GM23248 (cell line): ENCODE results near the gene WWOX. TPM values are rescaled to one million over a fixed set of nuclear protein-coding genes. Genes with fewer than 3 reads are reported as not detected.

Experiments used
- DNase-seq: peaks from one replicate; pipeline ENCODE4 v3.0.0-alpha.2; 2015
- H2AFZ ChIP-seq: fragments of 200-600 bp; sonication (generic); 2 replicates; pipeline ENCODE4 v1.6.1; 2016; ENCODE audit warnings: antibody characterized with exemption
- H3F3A ChIP-seq: fragments of 200-600 bp; sonication (generic); 2 replicates; pipeline ENCODE4 v1.6.1; 2016; ENCODE audit warnings: mild to moderate bottlenecking, antibody characterized with exemption, mixed run types; ENCODE audit not compliant: insufficient read depth
- H3K27ac ChIP-seq: fragments of 200-600 bp; sonication (generic); 2 replicates; pipeline ENCODE4 v1.5.1; 2016; ENCODE audit warnings: mild to moderate bottlenecking
- H3K27me3 ChIP-seq: fragments of 200-600 bp; sonication (generic); replicated peaks from 2 replicates; pipeline ENCODE4 v1.6.1; 2016; ENCODE audit warnings: mild to moderate bottlenecking; ENCODE audit not compliant: insufficient read depth
- H3K36me3 ChIP-seq: fragments of 200-600 bp; sonication (generic); 2 replicates; pipeline ENCODE4 v1.6.1; 2016; ENCODE audit warnings: low read depth, mild to moderate bottlenecking
- H3K4me1 ChIP-seq: fragments of 200-600 bp; sonication (generic); 2 replicates; pipeline ENCODE4 v1.6.1; 2016; ENCODE audit warnings: mild to moderate bottlenecking; ENCODE audit not compliant: insufficient read depth
- H3K4me2 ChIP-seq: fragments of 200-600 bp; sonication (generic); one replicate; pipeline ENCODE4 v1.6.1; 2016; ENCODE audit warnings: mild to moderate bottlenecking; ENCODE audit not compliant: unreplicated experiment
- H3K4me3 ChIP-seq: fragments of 200-600 bp; sonication (generic); 2 replicates; pipeline ENCODE4 v1.5.1; 2016; ENCODE audit warnings: mild to moderate bottlenecking
- H3K79me2 ChIP-seq: fragments of 200-600 bp; sonication (generic); 2 replicates; pipeline ENCODE4 v1.6.1; 2016; ENCODE audit warnings: mild to moderate bottlenecking; ENCODE audit not compliant: insufficient read depth
- H3K9ac ChIP-seq: fragments of 200-600 bp; sonication (generic); 2 replicates; pipeline ENCODE4 v1.6.1; 2016; ENCODE audit warnings: mild to moderate bottlenecking
- H3K9me2 ChIP-seq: fragments of 200-600 bp; sonication (generic); 2 replicates; pipeline ENCODE4 v1.6.1; 2016; ENCODE audit warnings: mixed run types, mild to moderate bottlenecking, moderate library complexity; ENCODE audit not compliant: insufficient read depth
- H3K9me3 ChIP-seq: fragments of 200-600 bp; sonication (generic); one replicate; pipeline ENCODE4 v1.6.1; 2017; ENCODE audit warnings: low read depth
- H4K20me1 ChIP-seq: fragments of 200-600 bp; sonication (generic); 2 replicates; pipeline ENCODE4 v1.6.0; 2016; ENCODE audit not compliant: insufficient read depth
- EZH2 ChIP-seq: fragments of 200-600 bp; sonication (generic); IDR thresholded peaks from 2 replicates; pipeline ENCODE4 v1.6.1; 2018; ENCODE audit warnings: antibody characterized with exemption, mild to moderate bottlenecking; ENCODE audit not compliant: insufficient read depth, poor library complexity, severe bottlenecking
- EZH2phosphoT487 ChIP-seq: fragments of 200-600 bp; sonication (generic); IDR thresholded peaks from 2 replicates; pipeline ENCODE4 v1.6.1; 2018; ENCODE audit warnings: antibody characterized with exemption, moderate library complexity, mild to moderate bottlenecking, low read depth; ENCODE audit not compliant: insufficient read depth
- WGBS, 2 experiments: methylation state at CpG; one replicate each; pipeline ENCODE4 v1.1.6; 2015 to 2017; ENCODE audit warnings: low lambda C conversion rate in 2 of 2, low coverage in 1 of 2; ENCODE audit errors: missing lambda C conversion rate in 2 of 2; 5-methylcytosine and 5-hydroxymethylcytosine counted together
- in situ Hi-C: fragments of 300-500 bp; cut with MboI; formaldehyde crosslinking; loops from 2 replicates; pipeline ENCODE4 v1.15.0; 2020
- polyA plus RNA-seq: library from polyadenylated mRNA; unstranded; fragments of >200 nt; fragmentation: Nextera tagmentation; extraction: Ambion mirVana; gene quantifications from 2 replicates; pipeline ENCODE4 v1.2.1, GENCODE V29; 2016
- total RNA-seq: library from RNA; depleted of rRNA; stranded (reverse); fragments of >200 nt; shearing (Covaris generic); gene quantifications from 2 replicates; pipeline ENCODE4 v1.2.3, GENCODE V29; 2014

WWOX gene
- total and polyA plus RNA-seq, 2 experiments from 2014 or later = 4.5 to 6.6 TPM

DNA sequence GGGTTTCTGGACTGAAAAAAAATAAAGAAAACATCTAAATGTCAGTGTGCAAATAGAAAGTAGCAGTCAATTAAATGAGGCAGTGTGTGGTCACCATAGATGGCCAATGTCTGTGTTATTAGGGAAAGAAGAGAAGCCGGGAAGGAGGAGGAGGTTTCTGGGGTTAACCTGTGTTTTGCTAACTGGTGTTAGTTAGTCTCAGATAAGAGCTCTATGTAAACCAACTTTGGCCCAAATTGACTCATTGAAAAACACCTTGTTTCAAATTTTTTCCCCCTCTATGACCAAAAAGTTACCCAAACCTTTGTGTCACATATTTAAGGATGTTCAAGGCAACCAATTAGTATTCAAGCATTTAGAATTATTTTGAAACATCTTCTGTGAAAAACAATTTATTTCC lies 970.2 kb downstream of the WWOX start:
- H3K4me3 ChIP-seq = no peak overlapping the region
- no peak for DNase-seq
- no peak overlapping the region for H3K4me2 ChIP-seq
- H3K4me1 ChIP-seq = no peaks in the 10 kb centered on the region
- H4K20me1 ChIP-seq = no peaks in the 10 kb centered on the region
- no peak overlapping the region for H3K9ac ChIP-seq
- H3K79me2 ChIP-seq = no peaks in the 10 kb centered on the region
- H3K9me2 ChIP-seq = no peaks in the 10 kb centered on the region
- no peaks in the 10 kb centered on the region for H3K27me3 ChIP-seq
- no peaks in the 10 kb centered on the region for H3K9me3 ChIP-seq
- no peaks in the 10 kb centered on the region for H3F3A ChIP-seq
- no peak overlapping the region for H2AFZ ChIP-seq
- no peak overlapping the region for H3K27ac ChIP-seq
- WGBS, 2 experiments = 24 to 27% methylated on average over 1 of the region's 1 CpG
- in situ Hi-C loops = no loop called here
- H3K36me3 ChIP-seq = no peaks in the 10 kb centered on the region
- TF ChIP-seq EZH2 (no peak), EZH2phosphoT487 (no peak)

DNA sequence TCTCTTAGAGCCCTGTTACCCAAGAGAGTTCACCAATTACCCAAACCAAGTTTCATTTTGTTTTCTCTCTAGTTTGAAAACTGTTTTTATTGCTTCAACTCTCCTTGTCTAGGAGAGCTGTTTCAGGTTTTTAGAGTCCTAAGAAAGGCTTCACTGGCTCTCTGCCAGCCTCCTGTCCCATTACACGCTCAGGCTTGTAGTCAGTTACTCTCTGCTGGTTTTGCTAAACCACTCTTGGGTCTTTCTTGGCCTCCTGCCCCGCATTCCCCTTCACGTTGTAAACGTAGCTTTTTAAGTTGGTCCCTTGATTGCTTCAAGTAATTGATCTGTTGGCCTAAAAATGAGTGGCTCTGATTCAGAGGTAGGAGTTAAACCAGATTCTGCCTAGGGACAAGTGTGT lies 972.0 kb downstream of the WWOX start:
- DNase-seq = no peak
- Histone ChIP-seq H3F3A (no peaks in the 10 kb centered on the region), H4K20me1 (no peaks in the 10 kb centered on the region), H3K36me3 (no peaks in the 10 kb centered on the region), H3K79me2 (no peaks in the 10 kb centered on the region), H2AFZ (no peak overlapping the region), H3K9me3 (no peaks in the 10 kb centered on the region), H3K4me1 (no peaks in the 10 kb centered on the region), H3K9ac (no peak overlapping the region), H3K27me3 (no peaks in the 10 kb centered on the region), H3K4me3 (no peak overlapping the region), H3K9me2 (no peaks in the 10 kb centered on the region), H3K4me2 (no peak overlapping the region), H3K27ac (no peak overlapping the region)
- in situ Hi-C loops = no loop called here
- TF ChIP-seq EZH2phosphoT487 = no peak
- TF ChIP-seq EZH2 = no peak
- WGBS, 2 experiments = 40 to 43% methylated on average over 4 of the region's 4 CpGs

GRCh38 chr16:79072517-79072916 lies 973.1 kb downstream of the WWOX start:
- H3K9me2 ChIP-seq = no peaks in the 10 kb centered on the region

DNA sequence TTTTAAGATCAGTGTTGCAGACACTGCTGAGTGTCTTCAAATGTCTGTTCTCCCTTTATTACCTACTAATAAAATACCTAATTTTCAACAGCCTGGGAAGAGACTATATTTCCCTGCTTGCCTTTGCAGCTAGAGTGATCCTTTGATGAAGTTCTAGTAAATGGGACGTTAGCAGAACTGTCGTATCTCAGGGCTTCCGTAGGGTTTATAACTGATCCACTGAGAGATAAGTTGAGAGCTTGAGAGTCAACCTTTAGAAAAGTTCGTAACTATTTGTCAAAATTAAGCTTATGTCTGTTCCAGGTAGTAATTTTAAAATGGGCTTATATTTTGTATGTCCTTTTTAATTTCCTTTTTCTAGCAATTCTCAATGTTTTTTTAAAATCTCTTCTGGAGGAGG lies 974.1 kb downstream of the WWOX start:
- H3K36me3 ChIP-seq = no peaks in the 10 kb centered on the region
- H3K9me2 ChIP-seq = no peaks in the 10 kb centered on the region
- 49 to 55% methylated on average over 4 of the region's 4 CpGs for WGBS, 2 experiments
- in situ Hi-C loops = no loop called here
- no peak overlapping the region for H2AFZ ChIP-seq
- H3K4me3 ChIP-seq = no peak overlapping the region
- no peaks in the 10 kb centered on the region for H3K27me3 ChIP-seq
- H3K79me2 ChIP-seq = no peaks in the 10 kb centered on the region
- no peaks in the 10 kb centered on the region for H3K9me3 ChIP-seq
- no peaks in the 10 kb centered on the region for H3F3A ChIP-seq
- no peak overlapping the region for H3K4me2 ChIP-seq
- H3K27ac ChIP-seq = no peak overlapping the region
- no peak overlapping the region for H3K9ac ChIP-seq
- no peak for TF ChIP-seq EZH2phosphoT487
- no peak for TF ChIP-seq EZH2
- no peaks in the 10 kb centered on the region for H4K20me1 ChIP-seq
- H3K4me1 ChIP-seq = no peaks in the 10 kb centered on the region
- DNase-seq = no peak

More at GRCh38 chr16:79072517-79072916, 973.1 kb downstream of the WWOX start:
- 64 to 68% methylated on average over 4 of the region's 4 CpGs for WGBS, 2 experiments
- H3K4me3 ChIP-seq = no peak overlapping the region
- no peak for TF ChIP-seq EZH2
- TF ChIP-seq EZH2phosphoT487 = no peak
- no peaks in the 10 kb centered on the region for H4K20me1 ChIP-seq
- no peak overlapping the region for H3K4me2 ChIP-seq
- in situ Hi-C loops = no loop called here
- H3K4me1 ChIP-seq = no peaks in the 10 kb centered on the region
- H3K36me3 ChIP-seq = no peaks in the 10 kb centered on the region
- no peaks in the 10 kb centered on the region for H3F3A ChIP-seq
- no peak overlapping the region for H2AFZ ChIP-seq
- no peak for DNase-seq
- no peak overlapping the region for H3K9ac ChIP-seq
- H3K27ac ChIP-seq = no peak overlapping the region
- H3K79me2 ChIP-seq = no peaks in the 10 kb centered on the region
- H3K9me3 ChIP-seq = no peaks in the 10 kb centered on the region
- no peaks in the 10 kb centered on the region for H3K27me3 ChIP-seq

DNA sequence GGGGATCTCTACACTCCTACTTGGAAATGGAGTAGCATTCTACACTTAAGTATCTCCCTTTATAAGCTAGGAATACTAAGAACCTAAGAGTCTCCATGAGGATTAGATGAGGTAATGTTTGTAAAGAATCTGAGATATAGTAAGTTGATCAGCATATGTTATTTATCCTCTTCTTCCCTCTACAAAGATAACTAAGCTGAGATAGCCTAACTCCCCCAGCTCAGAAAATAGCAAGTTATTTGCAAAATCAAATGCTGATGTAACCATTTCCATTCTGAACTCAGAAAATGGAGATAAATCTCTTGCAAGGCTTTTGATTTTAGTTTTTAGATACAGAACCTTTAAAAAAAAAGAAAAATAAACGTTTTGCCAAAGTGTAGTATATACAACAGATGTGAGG lies 975.1 kb downstream of the WWOX start:
- TF ChIP-seq EZH2 (no peak), EZH2phosphoT487 (no peak)
- H2AFZ ChIP-seq = no peak overlapping the region
- H3K4me2 ChIP-seq = no peak overlapping the region
- H3K79me2 ChIP-seq = no peaks in the 10 kb centered on the region
- 0% methylated on average over 1 of the region's 1 CpG for WGBS, 2 experiments
- DNase-seq = no peak
- H3K4me3 ChIP-seq = no peak overlapping the region
- no peaks in the 10 kb centered on the region for H3K27me3 ChIP-seq
- no peak overlapping the region for H3K9ac ChIP-seq
- no peaks in the 10 kb centered on the region for H3K36me3 ChIP-seq
- in situ Hi-C loops = no loop called here
- no peak overlapping the region for H3K27ac ChIP-seq
- H3F3A ChIP-seq = no peaks in the 10 kb centered on the region
- H4K20me1 ChIP-seq = no peaks in the 10 kb centered on the region
- H3K9me2 ChIP-seq = no peaks in the 10 kb centered on the region
- no peaks in the 10 kb centered on the region for H3K4me1 ChIP-seq
- no peaks in the 10 kb centered on the region for H3K9me3 ChIP-seq
